HCT116 (cell line): ENCODE measurements around the gene TNFRSF8. TPM values are rescaled to one million over a fixed set of nuclear protein-coding genes. Genes with fewer than 3 reads are reported as not detected.

Experiments used
- ATAC-seq: fragments of 200-7000 bp; cut with Tn5 transposase; 2 replicates; pipeline ENCODE4 v1.9.1; 2020; ENCODE audit warnings: mild to moderate bottlenecking, moderate library complexity
- BruUV-seq: library from RNA; stranded (reverse); fragments of 400-500 nt; replicated peaks from 2 replicates; lab custom pipeline; 2021; lab: Mats Ljungman, UMichigan
- CTCF ChIA-PET: fragments of 300-600 bp; sonication (Branson Sonifier 250); formaldehyde crosslinking; loops from one replicate; lab custom pipeline; 2021; ENCODE audit warnings: antibody characterized with exemption; lab: Charles Lee
- POLR2A ChIA-PET: fragments of 300-600, 350-600 bp; sonication (Branson Sonifier 250); formaldehyde crosslinking; loops from one replicate; lab custom pipeline; 2021; ENCODE audit warnings: antibody characterized with exemption; lab: Charles Lee
- RAD21 ChIA-PET, 2 experiments: fragments of 300-600 bp; sonication (Branson Sonifier 250); formaldehyde crosslinking; loops; one replicate each; lab custom pipeline; 2023; ENCODE audit warnings: low total read pairs in 2 of 2; ENCODE audit not compliant: uncharacterized antibody in 2 of 2, unreplicated experiment in 2 of 2, low non-redundant PET in 1 of 2; lab: Charles Lee
- DNase-seq: peaks from one replicate; pipeline ENCODE4 v3.0.0-alpha.2; 2010; ENCODE audit warnings: low read depth, low spot score
- H2AFZ ChIP-seq: fragments of 200-600 bp; shearing (Covaris generic), sonication (generic); 2 replicates; pipeline ENCODE4 v1.6.1; 2017; ENCODE audit warnings: low read depth, mixed run types, mixed read lengths, antibody characterized with exemption, low read length; ENCODE audit not compliant: poor library complexity, severe bottlenecking
- H3K27ac ChIP-seq: 2 replicates; pipeline ENCODE4 v1.5.1; 2012; ENCODE audit warnings: low read depth, low read length
- H3K27me3 ChIP-seq: fragments of 200-600 bp; sonication (generic); 2 replicates; pipeline ENCODE4 v1.6.1; 2016; ENCODE audit warnings: mixed run types, low read length, mixed read lengths; ENCODE audit not compliant: insufficient read depth
- H3K36me3 ChIP-seq, 2 experiments: fragments of 200-500 bp in 1 of 2; fragments of 200-600 bp in 1 of 2; sonication (Bioruptor generic) in 1 of 2; sonication (generic) in 1 of 2; 2 replicates each; pipeline versions ENCODE4 v1.5.1 to v1.6.1; 2014 to 2016; ENCODE audit warnings: low read length in 2 of 2, inconsistent platforms in 1 of 2, mixed read lengths in 1 of 2, mixed run types in 1 of 2; ENCODE audit not compliant: insufficient read depth in 2 of 2, control insufficient read depth in 1 of 2
- H3K4me1 ChIP-seq, 2 experiments: fragments of 200-600 bp in 1 of 2; sonication (generic) in 1 of 2; 2 replicates each; pipeline versions ENCODE4 v1.5.1 to v1.6.1; 2012 to 2017; ENCODE audit warnings: low read length in 2 of 2, inconsistent platforms in 1 of 2, mild to moderate bottlenecking in 1 of 2, mixed read lengths in 1 of 2, mixed run types in 1 of 2, moderate library complexity in 1 of 2; ENCODE audit not compliant: insufficient read depth in 2 of 2, control insufficient read depth in 1 of 2
- H3K4me2 ChIP-seq: fragments of 200-600 bp; sonication (generic); 2 replicates; pipeline ENCODE4 v1.6.1; 2017; ENCODE audit warnings: mixed run types, low read length, mixed read lengths
- H3K4me3 ChIP-seq, 2 experiments: fragments of 200-600 bp in 1 of 2; sonication (generic) in 1 of 2; replicated peaks in 1 of 2; 2 replicates each; pipeline ENCODE4 v1.5.1; 2011 to 2016; ENCODE audit warnings: low read length in 2 of 2, control low read depth in 1 of 2, low read depth in 1 of 2, mild to moderate bottlenecking in 1 of 2, mixed read lengths in 1 of 2, mixed run types in 1 of 2
- H3K79me2 ChIP-seq: fragments of 200-600 bp; sonication (generic); 2 replicates; pipeline ENCODE4 v1.6.1; 2017; ENCODE audit warnings: mild to moderate bottlenecking, mixed run types, low read length, moderate library complexity, mixed read lengths; ENCODE audit not compliant: insufficient read depth
- H3K9ac ChIP-seq: fragments of 200-600 bp; sonication (generic); 2 replicates; pipeline ENCODE4 v1.6.1; 2016; ENCODE audit warnings: low read length, mixed read lengths
- H3K9me2 ChIP-seq: fragments of 200-600 bp; sonication (generic), shearing (Covaris generic); 2 replicates; pipeline ENCODE4 v1.6.1; 2017; ENCODE audit warnings: mixed run types, mild to moderate bottlenecking, moderate library complexity; ENCODE audit not compliant: insufficient read depth
- H3K9me3 ChIP-seq, 2 experiments: fragments of 200-500 bp in 1 of 2; fragments of 200-600 bp in 1 of 2; sonication (Bioruptor generic) in 1 of 2; sonication (generic) in 1 of 2; 2 replicates each; pipeline ENCODE4 v1.6.1; 2014 to 2017; ENCODE audit warnings: low read length in 2 of 2, mixed read lengths in 2 of 2, inconsistent platforms in 1 of 2, low read depth in 1 of 2, mild to moderate bottlenecking in 1 of 2, mixed run types in 1 of 2, moderate library complexity in 1 of 2; ENCODE audit not compliant: control insufficient read depth in 1 of 2, insufficient read depth in 1 of 2
- H4K20me1 ChIP-seq: fragments of 200-600 bp; sonication (generic), shearing (Covaris generic); 2 replicates; pipeline ENCODE4 v1.6.1; 2017; ENCODE audit warnings: mixed run types, mild to moderate bottlenecking, moderate library complexity; ENCODE audit not compliant: insufficient read depth
- CTCF ChIP-seq, 3 experiments: fragments of 200-600 bp in 1 of 3; sonication (generic) in 1 of 3; IDR thresholded peaks in 2 of 3; conservative IDR thresholded peaks in 1 of 3; 2 replicates each; pipeline ENCODE4 v1.5.1; 2012 to 2017; ENCODE audit warnings: low read depth in 2 of 3, low read length in 2 of 3, antibody characterized with exemption in 1 of 3, borderline replicate concordance in 1 of 3, control low read depth in 1 of 3, mild to moderate bottlenecking in 1 of 3, mixed read lengths in 1 of 3, mixed run types in 1 of 3, moderate library complexity in 1 of 3; ENCODE audit not compliant: insufficient read depth in 1 of 3
- EGR1 ChIP-seq: IDR thresholded peaks from 2 replicates; pipeline ENCODE4 v1.6.1; 2012; ENCODE audit warnings: low read depth
- ELF1 ChIP-seq: IDR thresholded peaks from 2 replicates; pipeline ENCODE4 v1.6.1; 2012; ENCODE audit warnings: low read depth, borderline replicate concordance
- POLR2A ChIP-seq: IDR thresholded peaks from 2 replicates; pipeline ENCODE4 v1.7.0; 2011; ENCODE audit warnings: borderline replicate concordance; ENCODE audit not compliant: insufficient read depth, insufficient read length; ENCODE audit errors: extremely low read depth
- SIN3A ChIP-seq: IDR thresholded peaks from 2 replicates; pipeline ENCODE4 v1.6.1; 2012; ENCODE audit warnings: low read depth
- intact Hi-C: fragments of 100-400 bp; cut with micrococcal nuclease; formaldehyde crosslinking; loops from 2 replicates; pipeline ENCODE4 v1.10.0; 2022
- total RNA-seq: library from RNA; stranded (reverse); gene quantifications from one replicate; pipeline ENCODE4 v1.2.1, GENCODE V29; 2021; ENCODE audit not compliant: unreplicated experiment

Gene TNFRSF8
- total RNA-seq, 1 experiment from 2014 or later, result 0.17 TPM

- ChIA-PET RAD21 (no interaction called here), CTCF (no interaction called here), POLR2A (no interaction called here)
- Histone ChIP-seq H2AFZ (no peak overlapping the region), H3K9ac (no peak overlapping the region), H3K79me2 (no peaks in the 10 kb centered on the region), H3K4me1 (peaks cover 0 to 19% of the 10 kb centered on the region in 2 experiments; a peak in 2 of 4 replicates), H3K4me3 (no peak overlapping the region), H3K9me3 (no peaks in the 10 kb centered on the region), H4K20me1 (no peaks in the 10 kb centered on the region), H3K27me3 (no peaks in the 10 kb centered on the region), H3K27ac (peak overlapping the region; percentile 16; the same call in 1 of the 2 replicates), H3K36me3 (peaks cover 14 to 19% of the 10 kb centered on the region in 2 experiments; a peak in 3 of 4 replicates), H3K9me2 (no peaks in the 10 kb centered on the region), H3K4me2 (peak overlapping the region; percentile 8)
- TF ChIP-seq CTCF (IDR thresholded peaks at IDR 0.05 in 2 of 3, conservative IDR thresholded peaks at IDR 0.05 in 1 of 3; ENCODE audit: borderline replicate concordance in 1 of 3, insufficient read depth in 1 of 3, low read depth in 2 of 3, low read length in 2 of 3) (peak in 2 of 3 experiments; percentile 37 to 45; a peak in 4 of 6 replicates), POLR2A (no peak), SIN3A (no peak), EGR1 (no peak), ELF1 (no peak)
- intact Hi-C loops, result no loop called here
- DNase-seq (no peak), ATAC-seq (no peak)
- no TSS peak for BruUV-seq
Observed at GRCh38 chr1:12014141-12014991, 48.7 kb upstream of the TNFRSF8 start.
